Neuronal stem cell (in vitro differentiated cells): ENCODE measurements around the gene GALNT15.

Source experiments
- DNase-seq: peaks from one replicate; pipeline ENCODE4 v3.0.0-alpha.2; 2013; ENCODE audit warnings: low spot score
- H2AFZ ChIP-seq: one replicate; pipeline ENCODE4 v1.6.1; 2013; ENCODE audit warnings: mild to moderate bottlenecking, low read length, inconsistent platforms
- H2AK5ac ChIP-seq: 2 replicates; pipeline ENCODE4 v1.6.1; 2013; ENCODE audit warnings: low read depth, mild to moderate bottlenecking, inconsistent platforms, low read length, moderate library complexity, mixed read lengths
- H2BK120ac ChIP-seq: 2 replicates; pipeline ENCODE4 v1.6.1; 2013; ENCODE audit warnings: low read depth, mild to moderate bottlenecking, inconsistent platforms, low read length, moderate library complexity, mixed read lengths
- H2BK12ac ChIP-seq: one replicate; pipeline ENCODE4 v1.6.1; 2013; ENCODE audit warnings: low read length, inconsistent platforms
- H2BK15ac ChIP-seq: 2 replicates; pipeline ENCODE4 v1.6.1; 2013; ENCODE audit warnings: mild to moderate bottlenecking, low read length, inconsistent platforms, mixed read lengths
- H2BK5ac ChIP-seq: one replicate; pipeline ENCODE4 v1.6.1; 2013; ENCODE audit warnings: inconsistent platforms, mild to moderate bottlenecking, low read length, moderate library complexity
- H3K14ac ChIP-seq: one replicate; pipeline ENCODE4 v1.6.1; 2013; ENCODE audit warnings: low read length, inconsistent platforms
- H3K18ac ChIP-seq: 2 replicates; pipeline ENCODE4 v1.6.1; 2013; ENCODE audit warnings: low read length, inconsistent platforms
- H3K23ac ChIP-seq: 2 replicates; pipeline ENCODE4 v1.6.1; 2013; ENCODE audit warnings: low read depth, mild to moderate bottlenecking, mixed read lengths, low read length, inconsistent platforms; ENCODE audit not compliant: poor library complexity
- H3K27ac ChIP-seq: replicated peaks from 3 replicates; pipeline ENCODE4 v1.5.1; 2013; ENCODE audit warnings: low read length, inconsistent platforms
- H3K27me3 ChIP-seq, 3 experiments: 2 replicates each; pipeline ENCODE4 v1.6.1; 2013; ENCODE audit warnings: low read length in 3 of 3, mild to moderate bottlenecking in 2 of 3, inconsistent platforms in 1 of 3, low read depth in 1 of 3, mixed read lengths in 1 of 3, moderate library complexity in 1 of 3; ENCODE audit not compliant: control insufficient read depth in 3 of 3, insufficient read depth in 3 of 3
- H3K36me3 ChIP-seq, 2 donors: replicated peaks in 1 of 2; 2 replicates each; pipeline ENCODE4 v1.6.1; 2013; ENCODE audit warnings: low read length in 2 of 2; ENCODE audit not compliant: control insufficient read depth in 2 of 2, insufficient read depth in 2 of 2
- H3K4ac ChIP-seq: 2 replicates; pipeline ENCODE4 v1.6.1; 2013; ENCODE audit warnings: inconsistent platforms, mild to moderate bottlenecking, low read length, moderate library complexity
- H3K4me1 ChIP-seq, 2 donors: 1 replicate in 1 of 2; 2 replicates in 1 of 2; pipeline ENCODE4 v1.6.1; 2013; ENCODE audit warnings: low read length in 2 of 2, low read depth in 1 of 2; ENCODE audit not compliant: control insufficient read depth in 2 of 2, insufficient read depth in 1 of 2
- H3K4me2 ChIP-seq: one replicate; pipeline ENCODE4 v1.6.1; 2013; ENCODE audit warnings: mild to moderate bottlenecking, low read length, inconsistent platforms; ENCODE audit not compliant: insufficient read depth, poor library complexity, severe bottlenecking
- H3K4me3 ChIP-seq, 2 donors: 2 replicates each; pipeline ENCODE4 v1.5.1; 2013; ENCODE audit warnings: low read length in 2 of 2, mild to moderate bottlenecking in 2 of 2, inconsistent platforms in 1 of 2, moderate library complexity in 1 of 2
- H3K79me1 ChIP-seq: one replicate; pipeline ENCODE4 v1.6.1; 2013; ENCODE audit warnings: low read depth, mild to moderate bottlenecking, inconsistent platforms, low read length, moderate library complexity
- H3K9ac ChIP-seq: one replicate; pipeline ENCODE4 v1.6.1; 2013; ENCODE audit warnings: mild to moderate bottlenecking, low read depth, low read length, inconsistent platforms; ENCODE audit not compliant: poor library complexity
- H3K9me3 ChIP-seq, 2 donors: replicated peaks in 1 of 2; 2 replicates each; pipeline versions ENCODE3 to v1.6.1; 2013; ENCODE audit warnings: low read length in 2 of 2, mild to moderate bottlenecking in 2 of 2, inconsistent platforms in 1 of 2, low read depth in 1 of 2, mixed read lengths in 1 of 2, moderate library complexity in 1 of 2; ENCODE audit not compliant: control insufficient read depth in 2 of 2, insufficient read depth in 1 of 2
- H4K8ac ChIP-seq: one replicate; pipeline ENCODE4 v1.6.1; 2013; ENCODE audit warnings: low read depth, mild to moderate bottlenecking, inconsistent platforms, low read length, moderate library complexity
- H4K91ac ChIP-seq: one replicate; pipeline ENCODE4 v1.6.1; 2013; ENCODE audit warnings: low read length, low read depth, mild to moderate bottlenecking, inconsistent platforms; ENCODE audit not compliant: poor library complexity
- WGBS, 2 donors: extraction: QIAGEN DNeasy Blood & Tissue Kit; methylation state at CpG; one replicate each; pipeline ENCODE4 v1.1.7; 2013; ENCODE audit warnings: missing lambda C conversion rate in 2 of 2, mixed read lengths in 1 of 2; ENCODE audit not compliant: insufficient read length in 2 of 2, insufficient replicate concordance in 1 of 2; ENCODE audit errors: extremely low coverage in 2 of 2; 5-methylcytosine and 5-hydroxymethylcytosine counted together

Gene GALNT15

GRCh38 chr3:16240229-16241023, 65.9 kb downstream of the GALNT15 start:
- Histone ChIP-seq H4K91ac (no peak overlapping the region), H3K4ac (no peak overlapping the region), H2AFZ (no peak overlapping the region), H2BK5ac (no peak overlapping the region), H3K4me2 (no peak overlapping the region), H2BK15ac (no peak overlapping the region), H3K79me1 (no peaks in the 10 kb centered on the region), H3K27ac (no peak overlapping the region), H2BK12ac (no peak overlapping the region), H3K36me3 (no peaks in the 10 kb centered on the region), H3K4me3 (no peak overlapping the region), H3K9ac (no peak overlapping the region), H2BK120ac (no peak overlapping the region), H4K8ac (no peak overlapping the region), H3K18ac (no peak overlapping the region), H3K27me3 (peaks cover 0 to 11% (median 0%) of the 10 kb centered on the region in 3 experiments), H3K23ac (no peak overlapping the region), H3K9me3 (no peaks in the 10 kb centered on the region), H3K14ac (no peak overlapping the region), H2AK5ac (no peak overlapping the region), H3K4me1 (no peaks in the 10 kb centered on the region)
- WGBS, 2 donors = no CpG with 5 or more reads among the region's 6 CpGs
- no peak for DNase-seq

GRCh38 chr3:16241225-16241624, 66.7 kb downstream of the GALNT15 start:
- Histone ChIP-seq H3K9ac (no peak overlapping the region), H3K27me3 (peaks cover 0 to 11% (median 0%) of the 10 kb centered on the region in 3 experiments), H4K8ac (no peak overlapping the region), H2BK12ac (no peak overlapping the region), H3K9me3 (no peaks in the 10 kb centered on the region), H3K36me3 (no peaks in the 10 kb centered on the region), H3K23ac (no peak overlapping the region), H2AK5ac (no peak overlapping the region), H4K91ac (no peak overlapping the region), H3K4ac (no peak overlapping the region), H3K18ac (no peak overlapping the region), H2BK5ac (no peak overlapping the region), H2BK15ac (no peak overlapping the region), H2BK120ac (no peak overlapping the region), H3K4me1 (no peaks in the 10 kb centered on the region), H3K4me2 (no peak overlapping the region), H2AFZ (no peak overlapping the region), H3K27ac (no peak overlapping the region), H3K79me1 (no peaks in the 10 kb centered on the region), H3K14ac (no peak overlapping the region), H3K4me3 (no peak overlapping the region)
- no CpG with 5 or more reads among the region's 5 CpGs for WGBS, 2 donors
- no peak for DNase-seq

- Histone ChIP-seq H3K4me2 (no peak overlapping the region), H3K18ac (no peak overlapping the region), H3K4me3 (no peak overlapping the region), H2AK5ac (no peak overlapping the region), H2BK12ac (no peak overlapping the region), H4K8ac (no peak overlapping the region), H2BK15ac (no peak overlapping the region), H3K79me1 (no peaks in the 10 kb centered on the region), H3K4me1 (no peaks in the 10 kb centered on the region), H3K14ac (no peak overlapping the region), H3K27ac (no peak overlapping the region), H2AFZ (no peak overlapping the region), H4K91ac (no peak overlapping the region), H3K23ac (no peak overlapping the region), H2BK120ac (no peak overlapping the region), H3K9me3 (no peaks in the 10 kb centered on the region), H2BK5ac (no peak overlapping the region), H3K27me3 (peaks cover 0 to 11% (median 0%) of the 10 kb centered on the region in 3 experiments), H3K9ac (no peak overlapping the region), H3K36me3 (no peaks in the 10 kb centered on the region), H3K4ac (no peak overlapping the region)
- no peak for DNase-seq
- WGBS, 2 donors = no CpG with 5 or more reads among the region's 5 CpGs
Measured at GRCh38 chr3:16242177-16242576, 67.7 kb downstream of the GALNT15 start.

- Histone ChIP-seq H4K91ac (no peak overlapping the region), H3K4me1 (no peaks in the 10 kb centered on the region), H3K14ac (no peak overlapping the region), H3K9ac (no peak overlapping the region), H3K23ac (no peak overlapping the region), H3K36me3 (no peaks in the 10 kb centered on the region), H2BK120ac (no peak overlapping the region), H3K79me1 (no peaks in the 10 kb centered on the region), H3K18ac (no peak overlapping the region), H2AK5ac (no peak overlapping the region), H3K4me2 (no peak overlapping the region), H4K8ac (no peak overlapping the region), H3K27me3 (peaks cover 0 to 11% (median 0%) of the 10 kb centered on the region in 3 experiments), H3K27ac (no peak overlapping the region), H2BK5ac (no peak overlapping the region), H3K4me3 (no peak overlapping the region), H2BK15ac (no peak overlapping the region), H2BK12ac (no peak overlapping the region), H3K4ac (no peak overlapping the region), H2AFZ (no peak overlapping the region), H3K9me3 (no peaks in the 10 kb centered on the region)
- no CpG with 5 or more reads among the region's 9 CpGs for WGBS, 2 donors
- DNase-seq = no peak
Measured at GRCh38 chr3:16243706-16244490, 69.4 kb downstream of the GALNT15 start.
